MM.1S (cell line): ENCODE data around the gene WNK1.

Source experiments
- CTCF ChIP-seq: fragments of 300-600 bp; sonication (generic); IDR thresholded peaks from 2 replicates; pipeline ENCODE4 v1.5.1; 2016; ENCODE audit warnings: antibody characterized with exemption, low read length, mixed read lengths
- EZH2 ChIP-seq: fragments of 300-600 bp; sonication (generic); optimal IDR thresholded peaks from 2 replicates; pipeline ENCODE3; 2017; ENCODE audit warnings: low read depth, mild to moderate bottlenecking, antibody characterized with exemption, low read length, mixed read lengths

- TF ChIP-seq EZH2 (no peak), CTCF (no peak)
These were observed 41.3 kb downstream of the WNK1 start for GRCh38 chr12:793711-794110.
